Measurements from ENCODE around the gene LACTB.
"Not testable (repeated sequence)": the region's sequence is repeated elsewhere in the genome, so short reads cannot be mapped to it uniquely, and the experiment has no call there.

The LACTB gene

DNA sequence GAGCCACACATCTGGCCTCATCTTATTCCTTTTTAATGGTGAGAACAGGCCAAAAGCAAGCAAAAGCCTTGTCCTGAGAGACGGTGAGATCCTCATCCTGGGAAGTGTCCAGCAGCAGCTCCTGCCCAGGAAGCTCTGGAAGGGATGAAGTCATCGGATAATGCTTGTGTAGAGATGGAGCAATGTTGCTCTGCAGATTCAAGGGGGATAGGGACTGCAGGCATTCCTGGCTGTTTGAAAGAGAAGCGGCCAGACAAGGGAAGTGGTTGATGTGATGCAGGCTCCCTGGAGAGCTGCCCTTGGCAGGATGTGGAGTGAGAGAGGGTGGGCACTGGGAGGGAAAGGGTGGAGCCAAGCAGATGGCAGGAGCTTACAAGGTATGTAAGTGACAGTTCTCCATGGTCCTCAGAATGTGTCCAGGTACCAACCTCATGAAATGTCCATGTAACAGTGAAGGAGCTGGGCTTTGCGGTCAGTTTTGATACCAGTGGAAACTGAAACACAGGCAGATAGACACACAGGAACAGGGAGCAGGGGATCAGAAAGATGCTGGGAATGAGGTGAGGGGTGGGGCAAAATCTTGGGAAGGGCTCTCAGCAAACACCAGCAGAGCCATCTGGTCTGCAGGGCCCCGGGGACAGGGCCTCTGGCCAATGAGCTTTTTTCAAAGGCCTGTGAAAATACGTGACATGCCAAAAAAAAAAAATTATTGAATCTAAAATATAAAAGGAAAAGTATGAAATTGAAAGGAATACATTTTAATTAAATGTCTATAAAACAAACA, 32.2 kb upstream of the LACTB start:
- FAIRE-seq = no peak
- DNase-seq (ENCODE audit: extremely low spot score, insufficient read length, low read depth) = no peak

DNA sequence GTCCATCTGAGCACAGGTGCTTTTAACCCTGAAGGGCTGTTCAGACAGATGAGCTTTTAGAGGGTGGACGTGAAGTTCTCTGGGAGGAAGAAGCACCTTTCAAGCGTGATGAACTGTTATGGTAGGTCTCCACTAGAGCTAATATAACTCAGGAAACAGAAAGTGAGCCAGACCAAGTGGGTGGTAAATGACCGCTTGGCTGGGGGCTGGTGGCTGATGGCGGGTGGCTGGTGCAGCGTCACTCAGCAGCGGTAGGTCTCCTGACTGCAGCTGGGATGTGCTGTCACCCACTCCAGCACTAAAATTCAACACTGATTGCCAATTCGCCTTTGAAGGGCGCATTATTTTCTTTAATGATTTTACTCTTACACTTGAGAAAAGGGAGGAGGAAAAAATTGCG, 31.2 kb upstream of the LACTB start:
- FAIRE-seq = no peak
- no peak for DNase-seq (ENCODE audit: extremely low spot score, insufficient read length, low read depth)

DNA sequence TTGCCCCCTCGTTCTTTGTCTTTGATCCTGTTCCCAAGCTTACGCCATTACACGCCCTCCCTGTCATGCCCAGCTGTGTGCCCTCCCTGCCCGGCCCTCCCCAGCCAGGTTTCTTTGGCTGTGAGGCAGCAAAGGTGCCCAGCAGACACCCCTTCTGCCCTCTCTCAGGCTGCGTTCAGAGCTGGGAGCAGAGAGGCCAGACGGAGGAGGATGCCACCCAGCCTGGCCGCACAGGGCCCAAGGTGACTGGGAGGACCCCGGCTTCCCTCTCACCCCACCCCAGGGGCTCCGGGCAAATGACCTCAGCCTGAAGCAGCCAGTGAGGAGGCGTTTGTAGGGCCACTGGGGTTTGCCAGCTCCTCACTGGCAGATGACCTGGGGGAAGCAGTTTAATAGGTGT, 30.8 kb upstream of the LACTB start:
- FAIRE-seq = no peak

DNA sequence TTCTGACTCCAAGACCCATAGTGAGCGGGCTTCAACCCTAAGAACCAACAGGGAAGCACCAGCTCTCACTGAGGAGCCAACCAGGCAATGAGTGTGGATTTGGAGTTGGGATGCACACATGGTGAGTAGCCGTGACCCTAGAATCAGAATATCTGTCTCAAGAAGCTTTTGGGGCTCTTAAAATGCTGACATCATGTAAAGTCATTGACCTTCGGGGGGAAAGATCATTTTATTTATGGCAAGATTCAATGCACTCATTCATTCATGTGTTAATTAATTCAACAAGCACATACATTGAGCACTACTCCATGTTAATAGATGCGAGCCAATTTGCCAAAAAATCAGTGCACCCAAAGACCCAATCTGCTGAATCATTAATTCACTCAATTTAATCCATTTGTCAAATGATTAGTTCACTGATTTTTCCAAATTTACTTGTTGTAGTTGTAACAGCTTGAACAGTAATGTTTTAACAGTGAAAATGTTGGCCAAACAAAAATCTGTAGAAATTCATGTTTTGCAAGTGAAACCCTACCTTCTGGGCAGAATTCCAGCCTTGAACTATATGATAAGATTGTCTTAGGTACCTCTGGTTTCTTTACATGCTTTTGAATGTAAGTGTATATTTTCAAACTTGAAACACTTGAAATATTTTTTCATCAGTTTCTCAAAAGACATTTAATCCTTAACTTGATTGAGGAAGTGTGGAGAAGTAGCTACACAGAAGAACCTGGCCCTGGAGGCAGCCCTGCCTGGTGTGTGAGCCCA, 29.8 kb upstream of the LACTB start:
- FAIRE-seq = no peak

More for the DNA sequence above, 30.8 kb upstream of the LACTB start:
- DNase-seq (ENCODE audit: extremely low spot score, insufficient read length, low read depth) = no peak

DNA sequence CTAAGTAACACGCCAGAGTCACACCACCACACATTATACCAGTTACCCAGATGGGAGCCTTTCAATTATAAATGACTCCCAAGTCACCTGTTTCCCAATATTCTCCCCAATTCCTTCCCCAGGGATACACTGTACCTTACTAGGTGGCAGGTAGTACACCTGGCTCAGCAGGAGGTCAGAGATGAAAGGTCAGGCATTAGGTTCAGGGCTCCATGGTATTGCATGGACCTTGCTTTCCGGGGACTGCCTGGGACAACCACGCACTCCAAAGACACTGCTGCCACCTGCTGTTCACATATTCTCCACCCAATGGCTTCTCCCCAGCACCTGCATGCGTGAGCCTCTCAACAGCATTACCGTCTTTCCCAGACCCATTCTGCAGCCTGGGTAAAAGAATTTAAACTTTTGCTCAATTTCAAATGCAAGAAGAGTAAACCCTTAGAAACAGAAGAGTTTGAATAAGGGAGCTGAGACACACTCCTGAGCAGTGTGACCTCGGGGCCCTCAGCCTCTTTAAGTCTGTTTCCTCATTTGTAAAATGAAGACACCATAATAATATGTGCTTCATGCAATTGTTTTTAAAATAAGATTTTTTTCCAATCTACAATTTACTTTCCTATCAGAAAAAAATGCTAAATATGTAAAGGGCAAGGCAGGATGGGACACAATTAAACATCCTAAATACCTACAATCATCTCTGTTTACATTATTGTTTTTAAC, 28.0 kb upstream of the LACTB start:
- FAIRE-seq (peak; percentile 88), DNase-seq (ENCODE audit: extremely low spot score, insufficient read length, low read depth) (peak; percentile 30)

More for the DNA sequence above, 29.8 kb upstream of the LACTB start:
- no peak for DNase-seq (ENCODE audit: extremely low spot score, insufficient read length, low read depth)

DNA sequence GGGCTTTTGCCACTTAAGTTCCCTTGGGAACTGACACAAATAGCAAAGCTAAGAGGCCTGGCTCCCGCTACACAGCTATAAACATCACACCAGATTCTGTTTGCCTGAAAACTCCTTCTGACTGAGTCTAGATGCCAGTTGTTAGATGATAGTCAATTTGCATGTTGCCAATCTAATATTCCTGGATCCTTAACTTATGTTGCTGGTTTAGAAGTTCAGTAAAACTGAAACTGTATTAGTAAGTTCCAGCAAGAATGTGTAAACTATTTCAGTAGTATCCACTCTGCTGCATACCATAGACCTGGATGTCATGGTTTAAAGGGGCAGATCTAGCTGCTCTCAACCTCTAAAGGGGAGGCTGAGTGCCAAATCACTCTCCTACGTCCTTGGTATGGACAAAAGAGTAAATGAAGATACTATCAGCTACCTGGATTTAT, 27.1 kb upstream of the LACTB start:
- no peak for FAIRE-seq
- DNase-seq (ENCODE audit: extremely low spot score, insufficient read length, low read depth) = no peak

DNA sequence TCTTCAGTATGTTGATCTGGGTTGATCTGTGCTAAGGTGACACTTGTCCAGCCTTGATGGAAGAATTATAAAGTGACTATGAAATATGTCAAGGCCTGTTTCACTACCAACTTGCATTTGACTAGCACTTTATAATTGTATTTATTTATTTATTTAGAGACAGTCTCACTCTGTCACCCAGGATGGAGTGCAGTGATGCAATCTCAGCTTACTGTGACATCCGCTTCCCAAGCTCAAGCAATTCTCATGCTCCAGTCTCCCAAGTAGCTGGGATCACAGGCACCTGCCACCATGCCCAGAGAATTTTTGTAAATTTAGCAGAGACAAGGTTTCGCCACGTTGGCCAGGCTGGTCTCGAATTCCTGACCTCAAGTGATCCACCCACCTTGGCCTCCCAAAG, 25.5 kb upstream of the LACTB start:
- DNase-seq (ENCODE audit: extremely low spot score, insufficient read length, low read depth) (no peak), FAIRE-seq (no peak)

DNA sequence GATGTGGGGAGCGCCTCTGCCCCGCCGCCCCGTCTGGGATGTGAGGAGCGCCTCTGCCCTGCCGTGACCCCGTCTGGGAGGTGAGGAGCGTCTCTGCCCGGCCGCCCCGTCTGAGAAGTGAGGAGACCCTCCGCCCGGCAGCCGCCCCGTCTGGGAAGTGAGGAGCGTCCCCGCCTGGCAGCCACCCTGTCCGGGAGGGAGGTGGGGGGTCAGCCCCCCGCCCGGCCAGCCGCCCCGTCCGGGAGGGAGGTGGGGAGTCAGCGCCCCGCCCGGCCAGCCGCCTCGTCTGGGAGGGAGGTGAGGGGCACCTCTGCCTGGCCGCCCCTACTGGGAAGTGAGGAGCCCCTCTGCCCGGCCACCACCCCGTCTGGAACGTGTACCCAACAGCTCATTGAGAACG, 22.8 kb upstream of the LACTB start:
- DNase-seq (ENCODE audit: extremely low spot score, insufficient read length, low read depth); FAIRE-seq: not testable (repeated sequence)

DNA sequence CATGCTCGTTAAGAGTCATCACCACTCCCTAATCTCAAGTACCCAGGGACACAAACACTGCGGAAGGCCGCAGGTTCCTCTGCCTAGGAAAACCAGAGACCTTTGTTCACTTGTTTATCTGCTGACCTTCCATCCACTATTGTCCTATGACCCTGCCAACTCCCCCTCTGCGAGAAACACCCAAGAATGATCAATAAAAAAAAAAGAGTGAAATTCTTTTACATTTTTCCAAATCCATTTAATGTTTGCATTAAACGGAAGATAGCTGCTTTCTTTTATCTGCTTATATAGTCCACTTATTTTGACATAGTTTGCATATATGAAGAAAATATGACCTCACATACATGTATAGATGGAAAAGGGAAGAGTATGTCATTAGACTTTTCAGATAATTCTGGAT, 22.1 kb upstream of the LACTB start:
- FAIRE-seq; DNase-seq (ENCODE audit: extremely low spot score, insufficient read length, low read depth): not testable (repeated sequence)

DNA sequence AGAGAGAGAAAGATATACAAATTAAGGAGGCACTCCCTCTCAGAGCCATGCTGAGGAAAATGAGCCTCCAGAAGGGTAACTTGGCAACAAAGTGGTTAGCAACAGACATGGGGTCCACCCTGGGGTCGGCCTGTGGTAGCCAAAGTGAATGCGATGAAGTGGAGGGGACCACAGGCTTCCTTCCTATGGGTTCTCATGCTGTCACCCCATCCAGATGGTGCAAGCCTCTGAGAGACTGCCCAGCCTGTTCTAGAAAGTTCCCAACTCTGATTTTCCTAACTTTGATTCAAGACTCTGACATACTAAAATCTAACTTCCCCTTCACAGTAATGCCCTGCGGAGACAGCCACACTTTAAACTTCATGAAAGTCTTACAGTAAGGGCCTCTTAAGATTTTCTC, 18.2 kb upstream of the LACTB start:
- FAIRE-seq (no peak), DNase-seq (ENCODE audit: extremely low spot score, insufficient read length, low read depth) (no peak)

DNA sequence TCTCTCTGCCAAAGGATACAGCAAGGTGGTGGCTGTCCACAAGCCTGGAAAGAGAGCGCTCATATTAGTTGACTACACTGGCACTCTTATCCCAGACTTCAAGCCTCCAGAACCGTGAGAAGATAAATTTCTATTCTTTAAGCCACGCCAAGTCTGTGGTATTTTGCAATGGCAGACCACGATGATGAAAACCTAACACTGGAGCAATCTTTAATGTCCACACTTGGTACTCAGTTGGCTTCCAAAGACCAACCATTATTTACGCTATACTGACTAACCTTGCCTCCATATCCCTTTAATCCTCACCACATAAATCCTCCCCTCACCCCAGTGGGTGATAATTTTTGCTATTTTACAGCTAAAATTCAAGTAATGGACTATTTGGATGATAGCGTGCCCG, 16.9 kb upstream of the LACTB start:
- DNase-seq (ENCODE audit: extremely low spot score, insufficient read length, low read depth) (no peak), FAIRE-seq (no peak)

DNA sequence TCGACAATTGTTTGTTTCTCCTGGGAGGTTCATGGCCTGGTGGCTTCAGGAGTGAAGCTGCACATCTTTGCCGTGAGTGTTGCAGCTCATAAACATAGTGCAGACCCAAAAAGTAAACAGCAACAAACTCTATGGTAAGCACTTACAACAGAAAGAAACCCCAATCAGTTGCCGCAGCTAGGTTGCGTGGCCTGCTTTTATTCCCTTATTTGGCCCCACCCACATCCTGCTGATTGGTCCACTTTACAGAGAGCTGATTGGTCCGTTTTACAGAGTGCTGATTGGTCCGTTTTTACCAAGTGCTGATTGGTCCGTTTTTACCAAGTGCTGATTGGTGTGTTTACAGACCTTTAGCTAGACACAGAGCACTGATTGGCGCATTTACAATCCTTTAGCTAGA, 16.3 kb upstream of the LACTB start:
- not testable (repeated sequence) for FAIRE-seq; DNase-seq (ENCODE audit: extremely low spot score, insufficient read length, low read depth)

DNA sequence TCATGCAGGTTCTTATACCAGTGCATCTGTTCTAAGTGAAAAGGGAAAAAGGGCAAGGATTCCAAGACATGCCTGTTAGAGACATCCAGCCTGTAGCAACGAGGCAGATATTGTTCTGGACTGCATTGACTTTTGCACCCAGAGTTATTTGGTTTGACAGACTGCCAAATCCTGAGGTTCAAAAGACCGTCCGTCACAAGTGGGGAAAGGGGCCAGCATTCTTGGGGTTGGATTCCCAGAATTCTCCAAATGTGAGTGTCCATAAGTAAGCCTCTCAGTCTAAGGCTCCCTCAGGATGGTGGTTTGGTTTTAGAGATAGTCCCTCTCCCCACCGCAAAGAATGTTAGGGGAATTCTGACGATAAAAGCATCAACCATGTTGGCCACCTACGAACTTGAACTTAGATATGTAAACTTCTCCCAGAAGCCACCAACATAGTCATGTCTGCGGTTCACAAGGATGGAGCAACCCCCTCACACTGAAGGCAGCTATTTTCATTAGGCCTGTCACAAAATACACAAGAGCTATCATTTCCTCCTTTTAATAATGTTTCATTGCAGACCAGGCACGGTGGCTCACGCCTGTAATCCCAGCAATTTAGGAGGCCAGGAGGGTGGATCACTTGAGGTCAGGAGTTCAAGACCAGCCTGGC, 13.6 kb upstream of the LACTB start:
- DNase-seq (ENCODE audit: extremely low spot score, insufficient read length, low read depth) (no peak), FAIRE-seq (no peak)

DNA sequence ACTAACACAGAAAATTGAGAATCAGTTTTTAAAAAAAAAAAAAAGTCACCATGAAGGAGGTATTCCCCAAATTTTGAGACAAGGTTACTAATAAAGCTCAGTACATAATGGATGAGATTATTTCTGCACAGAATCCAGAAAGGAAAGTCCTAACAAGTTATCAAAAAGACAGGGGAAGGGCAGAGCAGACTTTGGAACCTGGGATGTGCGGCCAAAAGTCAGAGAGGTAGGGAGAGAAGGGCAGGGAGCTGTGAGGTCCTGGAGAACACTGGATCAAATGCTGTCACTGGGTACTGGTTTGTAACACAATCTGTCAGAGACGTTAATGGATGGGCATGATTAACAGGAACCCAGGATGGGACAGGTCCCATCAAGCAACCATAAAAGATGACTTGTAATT, 12.2 kb upstream of the LACTB start:
- FAIRE-seq (no peak), DNase-seq (ENCODE audit: extremely low spot score, insufficient read length, low read depth) (no peak)

DNA sequence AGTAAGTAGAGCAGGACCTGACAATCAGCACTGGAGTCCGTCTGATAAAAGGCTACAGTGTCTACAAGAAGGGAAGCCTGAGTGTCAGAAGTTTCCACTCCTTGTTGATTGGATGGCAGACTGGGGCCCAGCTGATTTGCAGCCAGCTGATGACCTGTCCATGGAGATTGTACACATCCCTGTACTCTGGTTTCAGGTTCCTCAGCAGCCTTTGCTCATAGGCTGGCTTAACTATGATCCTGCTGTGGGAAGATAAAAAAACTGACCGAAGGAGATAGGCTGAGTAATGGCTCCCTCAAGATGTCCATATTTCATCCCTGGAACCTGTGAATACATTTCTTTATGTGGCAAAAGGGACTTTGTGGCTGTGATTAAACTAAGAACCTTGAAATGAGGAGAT, 11.7 kb upstream of the LACTB start:
- DNase-seq (ENCODE audit: extremely low spot score, insufficient read length, low read depth) = no peak
- FAIRE-seq = no peak

DNA sequence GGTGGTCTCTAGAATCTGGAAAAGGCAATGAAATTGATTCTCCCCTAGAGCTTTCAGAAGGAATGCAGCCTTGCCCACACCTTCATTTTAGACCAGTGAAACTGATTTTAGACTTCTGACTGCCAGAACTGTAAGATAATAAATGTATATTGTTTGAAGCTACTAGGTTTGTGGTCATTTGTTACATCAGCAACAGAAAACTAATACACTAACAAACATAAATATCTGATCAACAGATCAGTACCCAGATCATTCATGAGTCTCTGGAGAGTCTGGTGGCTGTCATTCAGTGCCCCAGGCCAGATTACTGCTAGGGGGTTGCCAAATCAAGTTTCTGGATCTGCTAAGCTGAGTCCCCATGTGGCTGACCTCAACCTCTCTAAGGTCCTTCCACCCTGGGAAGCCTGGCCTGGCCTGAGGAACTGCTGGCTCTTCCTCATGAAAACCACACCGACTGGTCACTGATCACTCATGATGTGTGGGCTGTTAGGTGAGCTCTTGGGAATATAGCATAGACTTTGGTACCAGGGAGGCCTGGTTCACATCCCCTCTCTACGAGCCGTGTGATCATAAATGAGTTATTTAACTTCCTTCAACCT, 11.1 kb upstream of the LACTB start:
- FAIRE-seq (no peak), DNase-seq (ENCODE audit: extremely low spot score, insufficient read length, low read depth) (no peak)

DNA sequence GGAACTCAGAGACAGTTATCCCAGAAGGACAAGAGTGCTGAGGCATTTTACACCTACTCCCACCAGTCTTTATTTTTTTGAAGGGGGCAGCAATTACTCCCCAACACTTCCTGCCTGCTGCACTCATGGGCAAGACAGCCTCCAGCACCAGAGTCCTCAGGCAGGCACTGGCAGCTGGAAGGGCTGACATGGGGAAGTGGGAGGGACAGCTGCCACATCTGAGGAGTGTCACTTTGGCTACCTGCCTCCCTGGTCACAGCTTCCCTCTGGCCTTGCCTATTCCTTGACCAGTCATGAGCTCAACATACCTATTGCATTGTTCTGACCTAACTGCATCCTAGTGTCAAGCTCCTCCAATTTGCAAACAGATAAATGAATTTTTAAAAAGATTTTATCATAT, 10.2 kb upstream of the LACTB start:
- FAIRE-seq = no peak

DNA sequence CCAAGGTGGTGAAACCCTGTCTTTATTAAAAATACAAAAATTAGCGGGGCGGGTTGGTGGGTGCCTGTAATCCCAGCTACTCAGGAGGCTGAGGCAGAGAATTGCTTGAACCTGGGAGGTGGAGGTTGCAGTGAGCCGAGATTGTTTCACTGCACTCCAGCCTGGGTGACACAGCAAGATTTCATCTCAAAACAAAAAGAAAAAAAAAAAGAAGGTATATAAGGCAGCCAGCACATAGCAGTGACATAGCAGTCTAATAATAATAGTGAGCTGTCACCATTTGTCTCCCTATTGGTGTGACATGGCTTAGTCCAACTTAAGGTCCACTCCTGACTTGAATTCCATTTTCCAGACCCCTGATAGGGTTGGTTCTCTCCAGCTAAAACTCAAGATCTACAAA, 8.8 kb upstream of the LACTB start:
- DNase-seq (ENCODE audit: extremely low spot score, insufficient read length, low read depth) = no peak
- FAIRE-seq = no peak

More for the DNA sequence above, 10.2 kb upstream of the LACTB start:
- no peak for DNase-seq (ENCODE audit: extremely low spot score, insufficient read length, low read depth)

DNA sequence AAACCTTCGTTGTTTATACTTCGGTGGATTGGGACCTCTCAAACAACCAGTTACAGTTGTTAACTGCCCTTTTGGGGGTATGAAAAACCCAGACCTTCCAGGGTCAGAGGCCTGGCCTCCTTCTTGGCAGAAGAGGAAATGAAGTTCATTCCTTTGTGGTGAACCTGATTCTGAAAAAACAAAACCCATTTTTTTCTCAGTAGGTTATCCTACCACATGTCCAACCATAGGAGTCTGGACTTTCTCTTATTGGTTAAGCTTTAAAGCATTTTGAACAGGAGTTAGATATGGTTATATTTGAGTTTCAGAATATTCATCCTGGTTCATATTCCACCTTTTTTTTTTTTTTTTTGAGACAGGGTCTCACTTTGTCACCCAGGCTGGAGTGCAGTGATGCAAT, 7.2 kb upstream of the LACTB start:
- FAIRE-seq (no peak), DNase-seq (ENCODE audit: extremely low spot score, insufficient read length, low read depth) (no peak)

DNA sequence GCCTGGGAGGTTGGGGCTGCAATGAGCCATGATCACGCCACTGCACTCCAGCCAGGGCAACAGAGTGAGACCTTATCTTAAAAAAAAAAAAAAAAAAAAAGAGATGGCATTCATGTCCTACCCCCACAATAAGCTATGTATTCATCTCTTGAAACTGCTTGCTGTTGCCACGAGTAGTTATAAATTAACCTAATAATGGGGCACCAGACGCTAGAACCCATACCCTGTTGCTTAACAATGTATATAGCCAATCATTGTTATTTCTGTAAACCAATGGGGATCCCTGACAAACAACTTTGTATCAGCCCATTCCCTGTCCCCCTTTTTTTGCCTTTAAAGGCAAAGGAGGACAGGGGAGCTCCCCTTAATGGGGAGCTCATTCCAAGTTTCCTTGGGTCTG, 2.8 kb upstream of the LACTB start:
- DNase-seq (ENCODE audit: extremely low spot score, insufficient read length, low read depth) = no peak

More for the DNA sequence above, 2.8 kb upstream of the LACTB start:
- no peak for FAIRE-seq

All from GM18507 (cell line).